Thyroid gland (tissue), 4 donors: Measurements from ENCODE around the gene DYNC2I2.

Source experiments
- POLR2A ChIP-seq, 2 donors: fragments of 450-650 bp; IDR thresholded peaks; one replicate each; pipeline ENCODE4 v1.6.1; 2017; ENCODE audit warnings: antibody characterized with exemption in 2 of 2, mild to moderate bottlenecking in 2 of 2, moderate library complexity in 1 of 2
- TF ChIP-seq, protein P1 (sequence below), 6 experiments: fragments of 200-600 bp in 3 of 6; fragments of 450-650 bp in 3 of 6; sonication (generic) in 3 of 6; IDR thresholded peaks; one replicate each; pipeline ENCODE4 v1.5.1; 2016 to 2019; ENCODE audit warnings: antibody characterized with exemption in 6 of 6, mild to moderate bottlenecking in 2 of 6, inconsistent platforms in 1 of 6, moderate library complexity in 1 of 6

DNA sequence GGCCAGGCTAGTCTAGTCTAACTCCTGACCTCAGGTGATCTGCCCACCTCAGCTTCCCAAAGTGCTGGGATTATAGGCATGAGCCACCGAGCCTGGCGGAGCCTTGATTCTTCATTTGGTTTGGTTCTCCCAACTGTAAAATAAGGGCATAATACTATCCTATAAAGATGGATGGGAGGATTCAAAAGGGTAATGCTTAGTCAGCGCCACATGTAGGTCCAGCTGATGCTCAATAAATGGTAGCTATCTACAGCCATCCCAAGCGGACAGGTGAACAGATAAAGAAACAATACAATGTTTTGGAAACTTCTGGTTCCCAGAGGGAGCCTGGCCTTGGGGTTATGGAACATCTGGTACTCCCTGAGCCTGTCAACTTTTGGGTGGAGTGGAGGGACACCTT, 18.7 kb upstream of the DYNC2I2 start:
- TF ChIP-seq, protein P1, sequence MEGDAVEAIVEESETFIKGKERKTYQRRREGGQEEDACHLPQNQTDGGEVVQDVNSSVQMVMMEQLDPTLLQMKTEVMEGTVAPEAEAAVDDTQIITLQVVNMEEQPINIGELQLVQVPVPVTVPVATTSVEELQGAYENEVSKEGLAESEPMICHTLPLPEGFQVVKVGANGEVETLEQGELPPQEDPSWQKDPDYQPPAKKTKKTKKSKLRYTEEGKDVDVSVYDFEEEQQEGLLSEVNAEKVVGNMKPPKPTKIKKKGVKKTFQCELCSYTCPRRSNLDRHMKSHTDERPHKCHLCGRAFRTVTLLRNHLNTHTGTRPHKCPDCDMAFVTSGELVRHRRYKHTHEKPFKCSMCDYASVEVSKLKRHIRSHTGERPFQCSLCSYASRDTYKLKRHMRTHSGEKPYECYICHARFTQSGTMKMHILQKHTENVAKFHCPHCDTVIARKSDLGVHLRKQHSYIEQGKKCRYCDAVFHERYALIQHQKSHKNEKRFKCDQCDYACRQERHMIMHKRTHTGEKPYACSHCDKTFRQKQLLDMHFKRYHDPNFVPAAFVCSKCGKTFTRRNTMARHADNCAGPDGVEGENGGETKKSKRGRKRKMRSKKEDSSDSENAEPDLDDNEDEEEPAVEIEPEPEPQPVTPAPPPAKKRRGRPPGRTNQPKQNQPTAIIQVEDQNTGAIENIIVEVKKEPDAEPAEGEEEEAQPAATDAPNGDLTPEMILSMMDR (IDR thresholded peaks at IDR 0.05): no peak
- TF ChIP-seq POLR2A (IDR thresholded peaks at IDR 0.05): no peak
